Right atrium auricular region (tissue), 2 donors: ENCODE results near the gene ARL8A. TPM values are rescaled to one million over a fixed set of nuclear protein-coding genes. Genes with fewer than 3 reads are reported as not detected.
"Not testable (repeated sequence)": the region's sequence is repeated elsewhere in the genome, so short reads cannot be mapped to it uniquely, and the experiment has no call there.

Experiments
- DNase-seq: peaks from one replicate; pipeline ENCODE4 v3.0.0-alpha.2; 2019; ENCODE audit warnings: low spot score
- H3K27ac ChIP-seq, 2 donors: fragments of 200-600 bp; sonication (generic); 1 replicate in 1 of 2; 2 replicates in 1 of 2; pipeline ENCODE4 v1.5.1; 2016 to 2019
- H3K27me3 ChIP-seq, 2 donors: fragments of 200-600 bp; sonication (generic); one replicate each; pipeline versions ENCODE4 v1.5.1 to v1.6.0; 2017 to 2019
- H3K36me3 ChIP-seq: fragments of 200-600 bp; sonication (generic); one replicate; pipeline ENCODE4 v1.5.1; 2016
- H3K4me1 ChIP-seq, 2 donors: fragments of 200-600 bp; sonication (generic); one replicate each; pipeline versions ENCODE4 v1.5.1 to v1.6.0; 2017 to 2019
- H3K4me3 ChIP-seq, 2 donors: fragments of 200-600 bp; sonication (generic); 1 replicate in 1 of 2; 2 replicates in 1 of 2; pipeline ENCODE4 v1.5.1; 2017 to 2019; ENCODE audit warnings: mild to moderate bottlenecking in 1 of 2, moderate library complexity in 1 of 2
- H3K9me3 ChIP-seq, 2 donors: fragments of 200-600 bp; sonication (generic); one replicate each; pipeline ENCODE4 v1.5.1; 2019
- CTCF ChIP-seq, 2 donors: fragments of 200-600 bp; sonication (generic); IDR thresholded peaks; one replicate each; pipeline ENCODE4 v1.5.1; 2019; ENCODE audit warnings: antibody characterized with exemption in 2 of 2
- total RNA-seq, 2 donors: library from RNA; depleted of rRNA; stranded (reverse); fragments of >200 nt; gene quantifications; one replicate each; pipeline ENCODE4 v1.1.0, GENCODE V29; 2016

ARL8A gene
- total RNA-seq, 2 donors from 2014 or later: 30.8 to 41.6 TPM

- Histone ChIP-seq H3K9me3 (no peaks in the 10 kb centered on the region), H3K4me1 (no peaks in the 10 kb centered on the region), H3K36me3 (no peaks in the 10 kb centered on the region), H3K27me3 (no peaks in the 10 kb centered on the region), H3K27ac (no peak overlapping the region), H3K4me3 (no peak overlapping the region)
- no peak for TF ChIP-seq CTCF (IDR thresholded peaks at IDR 0.05)
- DNase-seq: no peak
Observed at GRCh38 chr1:202168861-202169260, 24.3 kb upstream of the ARL8A start.

GRCh38 chr1:202167708-202168415, 23.3 kb upstream of the ARL8A start:
- Histone ChIP-seq H3K27ac (no peak overlapping the region), H3K9me3 (no peaks in the 10 kb centered on the region), H3K4me3 (no peak overlapping the region), H3K27me3 (no peaks in the 10 kb centered on the region), H3K4me1 (no peaks in the 10 kb centered on the region), H3K36me3 (no peaks in the 10 kb centered on the region)
- no peak for TF ChIP-seq CTCF (IDR thresholded peaks at IDR 0.05)
- DNase-seq: no peak

GRCh38 chr1:202167054-202167453, 22.5 kb upstream of the ARL8A start:
- not testable (repeated sequence) for H3K27ac ChIP-seq, H3K36me3 ChIP-seq, H3K4me1 ChIP-seq, H3K9me3 ChIP-seq, H3K4me3 ChIP-seq, H3K27me3 ChIP-seq, DNase-seq

- H3K27ac ChIP-seq: no peak overlapping the region
- H3K4me3 ChIP-seq: no peak overlapping the region
- no peaks in the 10 kb centered on the region for H3K4me1 ChIP-seq
- TF ChIP-seq CTCF (IDR thresholded peaks at IDR 0.05): no peak
- H3K9me3 ChIP-seq: no peaks in the 10 kb centered on the region
- H3K27me3 ChIP-seq: no peaks in the 10 kb centered on the region
- no peak for DNase-seq
- H3K36me3 ChIP-seq: no peaks in the 10 kb centered on the region
Observed at GRCh38 chr1:202165942-202166843, 21.7 kb upstream of the ARL8A start.

GRCh38 chr1:202165267-202165941, 20.9 kb upstream of the ARL8A start:
- Histone ChIP-seq H3K9me3 (no peaks in the 10 kb centered on the region), H3K36me3 (no peaks in the 10 kb centered on the region), H3K27ac (no peak overlapping the region), H3K4me1 (no peaks in the 10 kb centered on the region), H3K4me3 (no peak overlapping the region), H3K27me3 (no peaks in the 10 kb centered on the region)
- DNase-seq: no peak
- no peak for TF ChIP-seq CTCF (IDR thresholded peaks at IDR 0.05)
